MM.1S (cell line): Measurements from ENCODE around the gene RND1.

Source experiments
- EZH2 ChIP-seq: fragments of 300-600 bp; sonication (generic); optimal IDR thresholded peaks from 2 replicates; pipeline ENCODE3; 2017; ENCODE audit warnings: low read depth, mild to moderate bottlenecking, antibody characterized with exemption, low read length, mixed read lengths
- EZH2phosphoT487 ChIP-seq: fragments of 300-600 bp; sonication (generic); IDR thresholded peaks from 2 replicates; pipeline ENCODE4 v1.6.1; 2018; ENCODE audit warnings: antibody characterized with exemption, low read length
- TF ChIP-seq, protein P1 (sequence below): fragments of 300-600 bp; sonication (generic); IDR thresholded peaks from 2 replicates; pipeline ENCODE4 v1.5.1; 2016; ENCODE audit warnings: antibody characterized with exemption, low read length, mixed read lengths

DNA sequence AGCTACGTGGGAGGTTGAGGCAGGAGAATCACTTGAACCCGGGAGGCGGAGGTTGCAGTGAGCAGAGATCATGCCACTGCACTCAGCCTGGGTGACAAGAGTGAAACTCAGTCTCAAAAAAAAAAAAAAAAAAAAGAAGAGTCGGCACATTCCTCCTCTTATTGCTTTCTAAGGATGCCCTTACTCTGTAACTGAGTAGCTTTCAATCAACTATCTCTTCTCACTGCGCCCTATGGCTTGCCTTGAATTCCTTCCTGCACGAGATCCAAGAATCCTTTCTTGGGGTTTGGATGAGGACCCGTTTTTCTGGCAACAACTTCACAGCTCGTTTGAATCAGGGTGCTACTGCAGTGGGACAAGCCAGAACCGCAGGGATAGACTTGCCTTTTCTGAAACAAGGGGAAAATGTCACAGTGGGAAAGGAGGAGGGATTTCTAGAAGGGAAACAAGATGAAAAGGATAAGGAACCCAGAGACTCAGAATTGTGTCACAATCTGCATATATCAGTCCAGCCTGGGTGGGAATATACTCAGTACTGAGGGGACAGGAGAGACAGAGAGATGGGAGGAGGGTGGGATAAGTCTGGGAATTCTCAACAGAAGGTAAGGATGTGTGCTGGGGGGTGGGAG, 16.1 kb upstream of the RND1 start:
- TF ChIP-seq, protein P1, sequence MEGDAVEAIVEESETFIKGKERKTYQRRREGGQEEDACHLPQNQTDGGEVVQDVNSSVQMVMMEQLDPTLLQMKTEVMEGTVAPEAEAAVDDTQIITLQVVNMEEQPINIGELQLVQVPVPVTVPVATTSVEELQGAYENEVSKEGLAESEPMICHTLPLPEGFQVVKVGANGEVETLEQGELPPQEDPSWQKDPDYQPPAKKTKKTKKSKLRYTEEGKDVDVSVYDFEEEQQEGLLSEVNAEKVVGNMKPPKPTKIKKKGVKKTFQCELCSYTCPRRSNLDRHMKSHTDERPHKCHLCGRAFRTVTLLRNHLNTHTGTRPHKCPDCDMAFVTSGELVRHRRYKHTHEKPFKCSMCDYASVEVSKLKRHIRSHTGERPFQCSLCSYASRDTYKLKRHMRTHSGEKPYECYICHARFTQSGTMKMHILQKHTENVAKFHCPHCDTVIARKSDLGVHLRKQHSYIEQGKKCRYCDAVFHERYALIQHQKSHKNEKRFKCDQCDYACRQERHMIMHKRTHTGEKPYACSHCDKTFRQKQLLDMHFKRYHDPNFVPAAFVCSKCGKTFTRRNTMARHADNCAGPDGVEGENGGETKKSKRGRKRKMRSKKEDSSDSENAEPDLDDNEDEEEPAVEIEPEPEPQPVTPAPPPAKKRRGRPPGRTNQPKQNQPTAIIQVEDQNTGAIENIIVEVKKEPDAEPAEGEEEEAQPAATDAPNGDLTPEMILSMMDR = no peak
- TF ChIP-seq EZH2 = no peak
- TF ChIP-seq EZH2phosphoT487 = no peak
